AG10803 (cell line): ENCODE results near the gene MAP7D3.

ENCODE experiments used
- DNase-seq: peaks from one replicate; pipeline ENCODE4 v3.0.0; 2010; ENCODE audit warnings: low read depth
- H3K4me3 ChIP-seq: 2 replicates; pipeline ENCODE4 v1.5.1; 2011; ENCODE audit warnings: mild to moderate bottlenecking, low read length, control low read depth
- CTCF ChIP-seq: conservative IDR thresholded peaks from 2 replicates; pipeline ENCODE4 v1.5.1; 2011; ENCODE audit warnings: mild to moderate bottlenecking, low read length, control low read depth, inconsistent platforms

Gene MAP7D3

DNA sequence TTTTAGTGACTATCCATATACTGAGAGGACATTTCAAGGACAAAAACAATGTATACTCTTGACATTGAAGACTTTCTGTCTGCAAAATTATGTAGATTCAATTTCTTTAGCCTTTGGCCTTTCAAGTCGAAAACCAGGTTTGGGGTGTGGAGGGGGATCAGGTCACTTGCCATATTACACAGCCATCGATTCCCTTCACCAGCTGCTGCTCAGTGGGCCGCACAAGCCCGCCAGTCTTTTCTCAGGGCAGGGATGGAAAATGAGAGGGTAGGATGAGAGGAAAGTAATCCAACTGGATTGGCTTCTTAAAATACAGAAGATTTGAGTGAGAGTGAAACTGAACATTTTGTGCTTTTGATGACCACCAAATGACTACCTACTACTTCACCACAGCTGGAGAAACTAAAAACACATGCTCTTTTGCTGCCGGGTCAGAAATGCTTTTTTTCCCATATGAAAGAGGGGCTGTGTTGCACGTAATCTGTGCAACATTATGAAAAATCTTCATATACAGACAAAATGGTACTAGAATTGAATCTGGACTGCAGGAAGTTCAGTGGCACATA lies 52.4 kb downstream of the MAP7D3 start:
- TF ChIP-seq CTCF: no peak
- H3K4me3 ChIP-seq: no peak overlapping the region
- no peak for DNase-seq

DNA sequence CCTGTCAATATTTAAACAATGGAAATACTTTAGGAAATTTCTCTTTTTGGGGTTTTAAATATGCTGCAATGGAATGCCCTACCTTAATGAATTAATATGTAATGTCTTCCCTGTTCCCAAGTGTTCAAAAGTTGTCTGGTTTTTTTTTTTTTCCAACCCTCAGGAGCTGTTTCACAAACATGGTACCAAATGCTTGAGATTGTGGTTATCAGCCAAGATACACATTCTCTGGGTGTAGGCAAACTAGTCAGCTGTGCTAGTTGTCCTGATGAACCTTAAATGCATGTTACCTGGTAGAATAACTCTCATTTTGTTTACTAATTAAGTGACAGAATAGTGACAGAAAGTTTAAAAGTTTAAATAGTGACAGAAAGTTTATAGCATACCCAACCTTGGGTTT lies 53.2 kb downstream of the MAP7D3 start:
- H3K4me3 ChIP-seq: no peak overlapping the region
- DNase-seq: no peak

GRCh38 chrX:136196691-136197155 lies 54.5 kb downstream of the MAP7D3 start:
- DNase-seq: no peak
- no peak for TF ChIP-seq CTCF

More for the DNA sequence above, 53.2 kb downstream of the MAP7D3 start:
- no peak for TF ChIP-seq CTCF

DNA sequence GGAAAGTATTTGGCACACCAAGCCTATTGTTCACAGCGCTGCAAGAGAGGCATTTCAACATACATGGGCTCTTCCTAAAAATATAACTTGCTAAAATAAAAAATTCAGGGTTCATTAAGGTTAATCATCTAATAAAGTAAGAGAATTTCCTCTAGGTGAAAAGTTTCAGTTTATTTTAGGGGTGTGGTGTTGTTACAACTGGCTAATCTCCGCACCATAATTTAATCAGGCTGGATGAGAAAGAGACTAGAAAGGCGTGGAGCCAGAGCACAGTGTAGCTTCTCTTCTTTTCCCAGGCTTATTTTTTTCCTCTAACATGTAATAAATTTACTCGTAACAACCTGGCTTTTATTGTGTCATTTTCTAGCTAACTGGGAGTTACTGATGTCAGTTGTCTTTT lies 56.0 kb downstream of the MAP7D3 start:
- DNase-seq: no peak

More at GRCh38 chrX:136196691-136197155, 54.5 kb downstream of the MAP7D3 start:
- no peak overlapping the region for H3K4me3 ChIP-seq

DNA sequence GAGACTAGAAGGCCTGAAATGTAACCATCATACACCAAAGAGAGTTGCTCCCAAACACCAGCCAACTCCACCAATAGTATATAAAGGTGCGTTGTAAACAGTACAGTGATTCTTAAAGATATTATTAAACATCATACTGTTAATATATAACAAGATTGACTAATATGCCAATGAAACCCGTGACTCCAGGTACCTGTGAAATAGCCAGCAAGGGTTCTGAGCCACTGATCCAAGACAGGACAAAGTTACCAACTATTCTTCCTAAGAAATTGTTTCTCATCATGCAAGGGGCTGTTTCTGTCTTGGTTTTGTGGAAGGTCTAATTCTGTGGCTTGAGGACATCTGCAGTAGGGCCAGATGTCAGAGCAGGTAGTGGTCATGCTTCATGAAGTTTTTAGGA lies 56.7 kb downstream of the MAP7D3 start:
- DNase-seq: no peak
- no peak for TF ChIP-seq CTCF
- no peak overlapping the region for H3K4me3 ChIP-seq

More for the DNA sequence above, 56.0 kb downstream of the MAP7D3 start:
- H3K4me3 ChIP-seq: no peak overlapping the region
- no peak for TF ChIP-seq CTCF

- TF ChIP-seq CTCF: no peak
- H3K4me3 ChIP-seq: no peak overlapping the region
- no peak for DNase-seq
These were observed 57.4 kb downstream of the MAP7D3 start for GRCh38 chrX:136193771-136194170.

DNA sequence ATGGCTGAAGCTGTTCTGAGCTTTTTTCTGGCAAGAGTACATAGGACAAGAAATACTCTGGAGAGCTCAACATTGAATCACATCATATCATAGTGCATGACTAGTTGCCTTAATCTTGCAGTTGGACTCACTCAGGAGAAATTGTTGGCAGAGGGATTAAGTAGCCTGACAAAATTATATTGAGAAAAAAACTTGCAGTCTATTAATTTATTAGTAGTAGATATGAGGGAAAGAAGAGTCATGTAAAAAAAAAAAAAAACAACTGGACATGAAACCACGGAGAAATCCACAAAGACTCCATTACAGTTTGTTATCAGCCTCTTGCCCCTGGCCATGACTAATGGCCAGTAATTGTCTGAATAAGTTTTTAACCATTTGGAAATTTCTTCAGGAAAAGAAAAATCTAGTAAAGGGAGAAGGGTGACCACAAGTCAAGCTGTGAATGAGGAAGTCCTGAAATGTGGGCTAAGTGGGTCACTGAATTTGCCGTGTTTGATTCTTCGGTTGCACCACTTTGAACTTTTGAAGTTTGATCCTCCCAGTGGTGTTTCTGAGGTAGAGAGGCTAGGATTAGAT lies 58.3 kb downstream of the MAP7D3 start:
- TF ChIP-seq CTCF: no peak
- no peak overlapping the region for H3K4me3 ChIP-seq
- DNase-seq: peak; percentile 51
